Activated T-cell treated with anti-CD3 and anti-CD28 coated beads, Interleukin-2, amount 50 U/mL, for 1 hour (primary cell): ENCODE data around the gene LEPROT.

Source experiments
- DNase-seq: peaks from one replicate; pipeline ENCODE4 v3.0.0-alpha.2; 2020

The LEPROT gene

DNA sequence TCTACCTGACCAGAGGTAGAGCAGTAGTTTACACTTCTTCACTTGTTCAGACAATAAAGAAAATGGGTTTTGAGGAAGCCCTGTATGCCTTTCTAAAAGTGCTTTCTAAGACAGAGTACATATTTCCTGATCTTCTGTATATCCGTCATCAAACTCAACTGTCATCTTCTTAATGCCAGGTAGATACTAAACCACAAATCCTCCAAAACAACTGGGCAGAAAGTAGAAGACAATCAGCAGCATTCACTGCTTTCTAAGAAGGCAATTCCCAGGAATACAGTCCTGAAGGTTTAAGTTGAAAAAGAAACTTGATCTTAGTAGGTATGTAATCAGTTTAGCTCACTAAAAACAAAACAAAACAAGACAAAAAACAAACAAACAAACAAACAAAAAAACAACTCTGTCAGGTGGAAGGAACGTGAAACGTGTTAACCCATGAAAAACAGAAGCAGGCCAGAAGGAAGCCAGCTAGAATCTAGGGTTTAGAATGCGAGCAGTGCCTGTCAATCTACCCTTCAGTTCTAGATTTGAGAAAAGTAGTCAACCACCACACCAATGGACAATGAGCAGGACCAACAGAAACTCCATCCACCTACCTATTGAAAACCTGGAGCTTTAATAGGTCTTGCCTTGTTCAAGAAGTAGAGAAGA lies 59.2 kb downstream of the LEPROT start:
- DNase-seq = no peak

DNA sequence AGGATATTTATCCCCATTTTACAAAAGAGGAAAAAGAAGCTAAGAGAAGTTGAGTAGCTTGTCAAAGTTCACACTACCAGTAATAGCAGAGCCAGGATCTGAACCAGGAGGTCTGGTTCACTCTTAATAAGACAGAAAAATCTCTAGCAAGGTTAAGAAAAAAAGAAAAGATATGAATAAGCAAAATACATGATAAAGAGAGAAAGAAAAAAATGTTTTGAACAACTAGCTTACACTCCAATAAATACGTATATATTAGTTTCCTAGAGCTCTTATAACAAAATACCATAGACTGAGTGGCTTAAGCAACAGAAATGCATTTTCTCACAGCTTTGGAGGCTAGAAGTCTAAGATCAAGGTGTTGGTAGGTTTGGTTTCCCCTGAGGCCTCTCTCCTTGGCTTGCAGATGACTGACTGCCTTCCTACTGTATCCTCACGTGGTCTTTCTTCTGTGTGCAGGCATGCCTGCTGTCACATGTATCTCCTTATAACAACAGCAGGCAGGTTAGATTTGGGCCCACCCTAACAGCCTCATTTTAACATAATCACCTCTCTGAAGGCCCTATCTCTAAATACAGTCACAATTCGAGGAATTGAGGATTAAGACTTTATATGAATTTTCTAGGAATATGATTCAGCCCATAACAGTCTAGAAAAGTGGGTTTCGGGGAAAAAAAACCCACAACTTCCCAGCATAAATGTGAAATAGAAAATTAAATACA lies 60.4 kb downstream of the LEPROT start:
- no peak for DNase-seq

DNA sequence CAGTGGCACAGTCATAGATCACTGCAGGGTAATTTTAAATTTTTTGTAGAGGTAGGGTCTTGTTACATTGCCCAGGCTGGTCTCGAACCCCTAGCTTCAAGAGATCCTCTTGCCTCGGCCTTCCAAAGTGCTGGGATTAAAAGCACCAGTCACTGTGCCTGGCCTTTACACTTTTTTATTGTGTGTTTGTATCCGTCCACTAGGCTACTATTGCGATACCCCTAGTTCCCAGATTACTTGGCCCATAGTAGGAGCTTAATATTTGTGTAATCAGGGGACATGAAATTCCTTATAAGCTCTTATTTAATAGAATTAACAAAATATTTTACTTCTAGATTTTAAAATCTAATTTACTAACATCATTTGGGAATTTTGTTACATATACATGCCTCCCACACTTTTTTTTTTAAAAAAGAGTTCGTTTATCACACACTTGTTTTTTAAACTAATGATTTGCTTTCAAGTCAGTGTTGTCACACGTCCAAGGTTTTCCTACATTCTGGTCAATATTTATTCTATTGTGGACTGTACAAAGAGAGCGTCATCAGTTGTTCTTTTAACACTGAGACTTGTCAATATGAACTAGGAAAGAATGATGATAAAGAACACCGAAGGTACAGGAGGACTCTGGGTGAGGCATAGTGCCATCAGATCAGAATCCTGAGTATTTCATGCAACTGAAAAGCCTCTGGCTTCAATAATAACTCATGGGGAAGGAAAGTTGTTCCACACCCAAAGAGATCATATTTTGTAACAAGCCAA lies 63.7 kb downstream of the LEPROT start:
- no peak for DNase-seq
